ENCODE measurements around the gene RUNX2. TPM values are rescaled to one million over a fixed set of nuclear protein-coding genes. Genes with fewer than 3 reads are reported as not detected.

The RUNX2 gene
- total and polyA plus RNA-seq, 10 of the 15 experiments (the other 5 are each of a cell fraction or from before 2014, with no cell fraction given): 0.01 to 0.77 (median 0.15) TPM; not detected in 3

GRCh38 chr6:45535933-45536332, 207.8 kb downstream of the RUNX2 start:
- no peak for ATAC-seq
- BruUV-seq (replicated peaks): no TSS peak
- POLR2A ChIA-PET: no interaction called here

GRCh38 chr6:45537539-45537938, 209.4 kb downstream of the RUNX2 start:
- ChIA-PET CTCF (no interaction called here), POLR2A (no interaction called here), RAD21 (ENCODE audit: unreplicated experiment) (no interaction called here), SMC1A (ENCODE audit: uncharacterized antibody, unreplicated experiment) (no interaction called here)
- no peak overlapping the region for H2AFZ ChIP-seq (ENCODE audit: control insufficient read depth, low read depth, low read length)
- no peak overlapping the region for H3K4me2 ChIP-seq (ENCODE audit: control insufficient read depth, insufficient read depth)
- DNase-seq (ENCODE audit: low read depth, low spot score) (no peak), ATAC-seq (no peak), FAIRE-seq (no peak)
- intact Hi-C loops (cut with micrococcal nuclease; ENCODE audit: unreplicated experiment) (no loop called here), in situ Hi-C loops (cut with MboI) (no loop called here)
- no peak overlapping the region for H3K4me3 ChIP-seq
- H4K20me1 ChIP-seq (ENCODE audit: control insufficient read depth, insufficient read depth): no peaks in the 10 kb centered on the region
- H3K27ac ChIP-seq (ENCODE audit: control insufficient read depth, insufficient read depth): no peak overlapping the region
- H3K9ac ChIP-seq (ENCODE audit: control insufficient read depth, insufficient read depth, low read length): no peak overlapping the region
- no peaks in the 10 kb centered on the region for H3K9me3 ChIP-seq (replicated peaks; ENCODE audit: control insufficient read depth, insufficient read depth, low read length)
- 63% methylated on average over 6 of the region's 6 CpGs for WGBS (ENCODE audit: insufficient coverage, insufficient replicate concordance, low lambda C conversion rate, missing lambda C conversion rate)
- no TSS peak for BruUV-seq (replicated peaks)
- H3K4me1 ChIP-seq (ENCODE audit: control insufficient read depth, insufficient read depth, low read length): no peaks in the 10 kb centered on the region
- no peaks in the 10 kb centered on the region; a peak in 1 of 4 replicates for H3K27me3 ChIP-seq (replicated peaks in 1 of 2; ENCODE audit: control insufficient read depth in 2 of 2, insufficient read depth in 2 of 2, low read length in 1 of 2)
- no peaks in the 10 kb centered on the region for H3K79me2 ChIP-seq (ENCODE audit: control insufficient read depth, insufficient read depth, low read length)
- H3K36me3 ChIP-seq (ENCODE audit: control insufficient read depth in 2 of 2, insufficient read depth in 2 of 2, low read length in 1 of 2): no peaks in the 10 kb centered on the region
- TF ChIP-seq NBN (IDR thresholded peaks at IDR 0.05) (no peak), CUX1 (IDR thresholded peaks at IDR 0.05; ENCODE audit: insufficient replicate concordance, low read depth, low read length) (no peak), ZBTB11 (CRISPR knock-in tag; IDR thresholded peaks at IDR 0.05) (no peak)

More at GRCh38 chr6:45535933-45536332, 207.8 kb downstream of the RUNX2 start:
- Histone ChIP-seq H2AFZ (ENCODE audit: control insufficient read depth, low read depth, low read length) (no peak overlapping the region), H3K9me3 (replicated peaks; ENCODE audit: control insufficient read depth, insufficient read depth, low read length) (no peaks in the 10 kb centered on the region), H3K4me1 (ENCODE audit: control insufficient read depth, insufficient read depth, low read length) (no peaks in the 10 kb centered on the region), H3K27ac (ENCODE audit: control insufficient read depth, insufficient read depth) (no peak overlapping the region), H3K4me3 (no peak overlapping the region), H3K79me2 (ENCODE audit: control insufficient read depth, insufficient read depth, low read length) (no peaks in the 10 kb centered on the region), H4K20me1 (ENCODE audit: control insufficient read depth, insufficient read depth) (no peaks in the 10 kb centered on the region), H3K36me3 (ENCODE audit: control insufficient read depth in 2 of 2, insufficient read depth in 2 of 2, low read length in 1 of 2) (no peaks in the 10 kb centered on the region), H3K27me3 (replicated peaks in 1 of 2; ENCODE audit: control insufficient read depth in 2 of 2, insufficient read depth in 2 of 2, low read length in 1 of 2) (peaks cover 0 to 2% of the 10 kb centered on the region in 2 experiments; a peak in 1 of 4 replicates), H3K4me2 (ENCODE audit: control insufficient read depth, insufficient read depth) (no peak overlapping the region), H3K9ac (ENCODE audit: control insufficient read depth, insufficient read depth, low read length) (no peak overlapping the region)
- intact Hi-C loops (cut with micrococcal nuclease; ENCODE audit: unreplicated experiment): no loop called here
- TF ChIP-seq SIX5 (IDR thresholded peaks at IDR 0.05; ENCODE audit: low read depth, low read length, severe bottlenecking) (no peak), RAD51 (IDR thresholded peaks at IDR 0.05) (no peak), IRF5 (IDR thresholded peaks at IDR 0.05; ENCODE audit: borderline replicate concordance) (no peak)
- RAD21 ChIA-PET (ENCODE audit: unreplicated experiment): no interaction called here
- no peak for FAIRE-seq
- DNase-seq (ENCODE audit: low read depth, low spot score): no peak
- SMC1A ChIA-PET (ENCODE audit: uncharacterized antibody, unreplicated experiment): interaction anchor here (0.7 kb wide), 1 partner anchor 861 kb away, joined by 3 read pairs; no protein-coding TSS in a partner anchor
- CTCF ChIA-PET: no interaction called here
- 39% methylated on average over 4 of the region's 4 CpGs for WGBS (ENCODE audit: insufficient coverage, insufficient replicate concordance, low lambda C conversion rate, missing lambda C conversion rate)
- in situ Hi-C loops (cut with MboI): no loop called here
